SK-N-SH treated with all-trans-retinoic acid at 6 μM for 48 hours (cell line): ENCODE measurements around the gene TMPRSS11A.

Experiments used
- ATAC-seq: fragments of 200-7000 bp; cut with Tn5 transposase; 3 replicates; pipeline ENCODE4 v1.9.1; 2020; ENCODE audit warnings: mild to moderate bottlenecking, moderate library complexity
- ARNTL ChIP-seq: fragments of 450-650 bp; formaldehyde crosslinking; IDR thresholded peaks from 2 replicates; pipeline ENCODE4 v1.5.0; 2020; ENCODE audit warnings: low read depth, mild to moderate bottlenecking, moderate library complexity, borderline replicate concordance
- BACH2 ChIP-seq: fragments of 250-450 bp; sonication (Bioruptor Pico); IDR thresholded peaks from 2 replicates; pipeline ENCODE4 v1.9.0; 2021; ENCODE audit warnings: mild to moderate bottlenecking, borderline replicate concordance
- ESRRG ChIP-seq: fragments of 250-450 bp; sonication (Bioruptor Pico); IDR thresholded peaks from 2 replicates; pipeline ENCODE4 v1.6.1; 2021; ENCODE audit warnings: mild to moderate bottlenecking
- GLIS3 ChIP-seq: fragments of 250-450 bp; sonication (Bioruptor Pico); IDR thresholded peaks from 2 replicates; pipeline ENCODE4 v1.5.0; 2020; ENCODE audit warnings: mild to moderate bottlenecking, moderate library complexity
- ISL1 ChIP-seq: fragments of 250-450 bp; sonication (Bioruptor Pico); IDR thresholded peaks from 2 replicates; pipeline ENCODE4 v2.1.2; 2022; ENCODE audit warnings: mild to moderate bottlenecking, moderate library complexity
- OSR1 ChIP-seq: fragments of 250-450 bp; sonication (Bioruptor Pico); IDR thresholded peaks from 2 replicates; pipeline ENCODE4 v1.8.0; 2022; ENCODE audit warnings: moderate library complexity, mild to moderate bottlenecking, inconsistent platforms
- RARB ChIP-seq: fragments of 250-450 bp; sonication (Bioruptor Pico); IDR thresholded peaks from 2 replicates; pipeline ENCODE4 v1.8.0; 2021; ENCODE audit warnings: mild to moderate bottlenecking, moderate library complexity
- SNAI2 ChIP-seq: fragments of 250-450 bp; sonication (Bioruptor Pico); IDR thresholded peaks from 2 replicates; pipeline ENCODE4 v1.5.0; 2020; ENCODE audit warnings: mild to moderate bottlenecking, moderate library complexity
- TCF4 ChIP-seq: fragments of 250-450 bp; sonication (Bioruptor Pico); IDR thresholded peaks from 2 replicates; pipeline ENCODE4 v1.8.0; 2021; ENCODE audit warnings: mild to moderate bottlenecking, moderate library complexity, borderline replicate concordance
- TOX ChIP-seq: fragments of 250-450 bp; sonication (Bioruptor Pico); IDR thresholded peaks from 2 replicates; pipeline ENCODE4 v1.8.0; 2021; ENCODE audit warnings: mild to moderate bottlenecking, moderate library complexity, borderline replicate concordance
- ZC3H10 ChIP-seq: fragments of 250-450 bp; sonication (Bioruptor Pico); IDR thresholded peaks from 2 replicates; pipeline ENCODE4 v1.5.1; 2021; ENCODE audit warnings: mild to moderate bottlenecking, moderate library complexity
- ZFP3 ChIP-seq: fragments of 250-450 bp; sonication (Bioruptor Pico); IDR thresholded peaks from 2 replicates; pipeline ENCODE4 v1.5.0; 2020; ENCODE audit warnings: mild to moderate bottlenecking, moderate library complexity
- ZFP30 ChIP-seq: fragments of 450-650 bp; formaldehyde crosslinking; IDR thresholded peaks from 2 replicates; pipeline ENCODE4 v1.5.0; 2022; ENCODE audit warnings: mild to moderate bottlenecking, moderate library complexity
- ZNF565 ChIP-seq: fragments of 450-650 bp; formaldehyde crosslinking; conservative IDR thresholded peaks from 2 replicates; pipeline ENCODE4 v1.5.0; 2020; ENCODE audit warnings: low read depth, mild to moderate bottlenecking, moderate library complexity
- ZNF70 ChIP-seq: fragments of 450-650 bp; formaldehyde crosslinking; IDR thresholded peaks from 2 replicates; pipeline ENCODE4 v1.5.0; 2020; ENCODE audit warnings: mild to moderate bottlenecking, moderate library complexity
- ZNF8 ChIP-seq: fragments of 450-650 bp; formaldehyde crosslinking; IDR thresholded peaks from 2 replicates; pipeline ENCODE4 v1.5.0; 2020; ENCODE audit warnings: mild to moderate bottlenecking, moderate library complexity
- TF ChIP-seq, protein P1 (sequence below): fragments of 250-450 bp; sonication (Bioruptor Pico); IDR thresholded peaks from 2 replicates; pipeline ENCODE4 v1.5.1; 2021; ENCODE audit warnings: mild to moderate bottlenecking, moderate library complexity
- TF ChIP-seq, protein P2 (sequence below): fragments of 250-450 bp; sonication (Bioruptor Pico); IDR thresholded peaks from 2 replicates; pipeline ENCODE4 v1.8.0; 2020; ENCODE audit warnings: mild to moderate bottlenecking, moderate library complexity, borderline replicate concordance
- TF ChIP-seq, protein P3 (sequence below): fragments of 250-450 bp; sonication (Bioruptor Pico); IDR thresholded peaks from 2 replicates; pipeline ENCODE4 v1.5.1; 2020; ENCODE audit warnings: low read depth, mild to moderate bottlenecking, moderate library complexity
- TF ChIP-seq, protein P4 (sequence below): fragments of 250-450 bp; sonication (Bioruptor Pico); IDR thresholded peaks from 2 replicates; pipeline ENCODE4 v1.8.0; 2021; ENCODE audit warnings: low read depth, mild to moderate bottlenecking, moderate library complexity, borderline replicate concordance

TMPRSS11A gene, protein sequence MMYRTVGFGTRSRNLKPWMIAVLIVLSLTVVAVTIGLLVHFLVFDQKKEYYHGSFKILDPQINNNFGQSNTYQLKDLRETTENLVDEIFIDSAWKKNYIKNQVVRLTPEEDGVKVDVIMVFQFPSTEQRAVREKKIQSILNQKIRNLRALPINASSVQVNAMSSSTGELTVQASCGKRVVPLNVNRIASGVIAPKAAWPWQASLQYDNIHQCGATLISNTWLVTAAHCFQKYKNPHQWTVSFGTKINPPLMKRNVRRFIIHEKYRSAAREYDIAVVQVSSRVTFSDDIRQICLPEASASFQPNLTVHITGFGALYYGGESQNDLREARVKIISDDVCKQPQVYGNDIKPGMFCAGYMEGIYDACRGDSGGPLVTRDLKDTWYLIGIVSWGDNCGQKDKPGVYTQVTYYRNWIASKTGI

DNA sequence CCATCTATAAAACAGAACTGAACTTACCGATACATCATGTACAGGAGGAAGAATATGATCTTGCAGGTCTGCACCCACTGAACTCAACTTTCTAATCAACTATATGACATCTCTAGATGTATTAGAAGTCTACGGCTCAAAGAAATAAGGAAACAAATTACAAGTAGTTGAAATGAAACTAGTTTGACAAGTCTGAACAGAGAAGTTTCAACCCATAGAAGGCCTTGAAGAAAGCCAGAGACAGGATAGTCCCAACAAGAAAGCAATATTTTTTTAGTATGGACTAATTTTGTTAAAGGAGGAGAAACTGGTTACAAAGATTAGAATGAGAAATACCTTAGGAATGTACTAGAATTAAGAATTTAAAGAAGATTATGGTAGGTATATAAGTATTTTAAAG, at the start of gene TMPRSS11A:
TMPRSS11A (minus strand) TSS at position 138 of the 400 bp plus-strand sequence; CDS start at position 38, 100 bp downstream.
- TF ChIP-seq ESRRG (CRISPR knock-in tag) (no peak), ZFP30 (no peak)
- ATAC-seq, result no peak

DNA sequence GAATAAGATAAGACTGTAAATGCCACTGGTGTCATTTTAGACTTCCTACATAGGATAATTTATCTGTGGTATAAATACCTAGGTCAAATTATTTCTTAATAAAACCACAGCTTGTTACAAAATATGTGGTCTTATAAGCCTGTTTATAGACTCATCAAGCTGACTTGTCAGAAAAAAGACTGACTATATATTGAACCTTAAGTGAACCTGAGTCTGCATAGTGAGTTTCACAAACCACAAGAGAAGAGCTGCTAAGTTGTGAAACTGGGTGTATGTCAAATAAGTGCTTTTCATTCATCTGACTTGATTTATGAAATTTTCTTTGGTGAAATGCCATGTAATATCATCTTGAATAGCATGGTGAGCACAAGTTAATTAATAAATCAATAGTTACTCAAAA, 48.4 kb upstream of the TMPRSS11A start:
- ATAC-seq, result no peak
- TF ChIP-seq ZFP3 (CRISPR knock-in tag) (no peak), ZNF70 (CRISPR knock-in tag) (no peak), BACH2 (CRISPR knock-in tag) (no peak), ISL1 (no peak), ZNF8 (no peak), GLIS3 (CRISPR knock-in tag) (no peak)
- TF ChIP-seq, protein P1, sequence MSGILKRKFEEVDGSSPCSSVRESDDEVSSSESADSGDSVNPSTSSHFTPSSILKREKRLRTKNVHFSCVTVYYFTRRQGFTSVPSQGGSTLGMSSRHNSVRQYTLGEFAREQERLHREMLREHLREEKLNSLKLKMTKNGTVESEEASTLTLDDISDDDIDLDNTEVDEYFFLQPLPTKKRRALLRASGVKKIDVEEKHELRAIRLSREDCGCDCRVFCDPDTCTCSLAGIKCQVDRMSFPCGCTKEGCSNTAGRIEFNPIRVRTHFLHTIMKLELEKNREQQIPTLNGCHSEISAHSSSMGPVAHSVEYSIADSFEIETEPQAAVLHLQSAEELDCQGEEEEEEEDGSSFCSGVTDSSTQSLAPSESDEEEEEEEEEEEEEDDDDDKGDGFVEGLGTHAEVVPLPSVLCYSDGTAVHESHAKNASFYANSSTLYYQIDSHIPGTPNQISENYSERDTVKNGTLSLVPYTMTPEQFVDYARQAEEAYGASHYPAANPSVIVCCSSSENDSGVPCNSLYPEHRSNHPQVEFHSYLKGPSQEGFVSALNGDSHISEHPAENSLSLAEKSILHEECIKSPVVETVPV (CRISPR knock-in tag), result no peak
- TF ChIP-seq, protein P2, sequence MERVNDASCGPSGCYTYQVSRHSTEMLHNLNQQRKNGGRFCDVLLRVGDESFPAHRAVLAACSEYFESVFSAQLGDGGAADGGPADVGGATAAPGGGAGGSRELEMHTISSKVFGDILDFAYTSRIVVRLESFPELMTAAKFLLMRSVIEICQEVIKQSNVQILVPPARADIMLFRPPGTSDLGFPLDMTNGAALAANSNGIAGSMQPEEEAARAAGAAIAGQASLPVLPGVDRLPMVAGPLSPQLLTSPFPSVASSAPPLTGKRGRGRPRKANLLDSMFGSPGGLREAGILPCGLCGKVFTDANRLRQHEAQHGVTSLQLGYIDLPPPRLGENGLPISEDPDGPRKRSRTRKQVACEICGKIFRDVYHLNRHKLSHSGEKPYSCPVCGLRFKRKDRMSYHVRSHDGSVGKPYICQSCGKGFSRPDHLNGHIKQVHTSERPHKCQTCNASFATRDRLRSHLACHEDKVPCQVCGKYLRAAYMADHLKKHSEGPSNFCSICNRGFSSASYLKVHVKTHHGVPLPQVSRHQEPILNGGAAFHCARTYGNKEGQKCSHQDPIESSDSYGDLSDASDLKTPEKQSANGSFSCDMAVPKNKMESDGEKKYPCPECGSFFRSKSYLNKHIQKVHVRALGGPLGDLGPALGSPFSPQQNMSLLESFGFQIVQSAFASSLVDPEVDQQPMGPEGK (CRISPR knock-in tag), result no peak

DNA sequence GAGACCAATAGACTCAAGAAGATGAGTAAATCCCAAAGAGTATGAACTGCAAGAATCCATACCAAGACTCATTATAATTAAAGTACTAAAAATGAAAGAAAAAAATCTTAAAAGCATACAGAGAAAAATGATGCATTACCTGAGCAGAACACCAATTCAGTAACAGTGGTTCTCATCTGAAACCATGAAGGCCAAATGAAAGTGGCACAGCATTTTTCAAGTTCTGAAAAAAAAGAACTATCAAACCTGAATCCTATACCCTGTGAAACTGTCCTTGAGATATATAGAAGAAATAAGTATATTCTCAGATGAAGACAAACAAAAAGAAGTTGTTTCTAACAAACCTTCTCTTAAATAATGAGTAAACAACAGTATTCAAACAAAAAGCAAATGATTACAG, 39.6 kb upstream of the TMPRSS11A start:
- no peak for ATAC-seq
- TF ChIP-seq, protein P3, sequence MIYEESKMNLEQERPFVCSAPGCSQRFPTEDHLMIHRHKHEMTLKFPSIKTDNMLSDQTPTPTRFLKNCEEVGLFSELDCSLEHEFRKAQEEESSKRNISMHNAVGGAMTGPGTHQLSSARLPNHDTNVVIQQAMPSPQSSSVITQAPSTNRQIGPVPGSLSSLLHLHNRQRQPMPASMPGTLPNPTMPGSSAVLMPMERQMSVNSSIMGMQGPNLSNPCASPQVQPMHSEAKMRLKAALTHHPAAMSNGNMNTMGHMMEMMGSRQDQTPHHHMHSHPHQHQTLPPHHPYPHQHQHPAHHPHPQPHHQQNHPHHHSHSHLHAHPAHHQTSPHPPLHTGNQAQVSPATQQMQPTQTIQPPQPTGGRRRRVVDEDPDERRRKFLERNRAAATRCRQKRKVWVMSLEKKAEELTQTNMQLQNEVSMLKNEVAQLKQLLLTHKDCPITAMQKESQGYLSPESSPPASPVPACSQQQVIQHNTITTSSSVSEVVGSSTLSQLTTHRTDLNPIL, result no peak
- no peak for TF ChIP-seq ZNF70 (CRISPR knock-in tag)
- TF ChIP-seq, protein P1 (CRISPR knock-in tag), result no peak
- no peak for TF ChIP-seq RARB
- TF ChIP-seq ZFP3 (CRISPR knock-in tag), result no peak
- no peak for TF ChIP-seq ISL1
- no peak for TF ChIP-seq ZNF8
- TF ChIP-seq ZNF565 (CRISPR knock-in tag), result no peak
- TF ChIP-seq SNAI2 (CRISPR knock-in tag), result no peak

DNA sequence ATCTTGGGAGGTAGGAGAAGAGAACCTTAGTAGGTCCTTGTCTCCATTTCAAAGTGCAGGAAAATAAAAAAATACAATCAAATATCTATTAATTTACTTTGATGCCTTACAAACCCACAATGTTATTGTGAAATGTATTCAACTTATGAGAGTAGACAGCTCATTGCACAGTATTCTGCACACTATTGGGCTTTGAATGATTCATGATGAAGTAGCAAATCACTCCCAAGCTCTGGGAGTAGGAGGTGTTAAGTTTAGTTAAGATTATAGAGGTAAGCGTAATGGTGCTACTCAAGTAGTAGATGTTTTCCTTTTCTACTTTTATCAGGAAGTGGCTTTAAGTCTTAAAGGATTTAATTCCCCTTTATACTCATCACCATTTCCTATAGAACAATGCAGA, 32.8 kb upstream of the TMPRSS11A start:
- ATAC-seq, result no peak
- TF ChIP-seq, protein P2 (CRISPR knock-in tag), result no peak
- no peak for TF ChIP-seq SNAI2 (CRISPR knock-in tag)
- no peak for TF ChIP-seq ZFP3 (CRISPR knock-in tag)
- TF ChIP-seq, protein P3, result no peak
- no peak for TF ChIP-seq RARB
- no peak for TF ChIP-seq BACH2 (CRISPR knock-in tag)
- TF ChIP-seq ARNTL (CRISPR knock-in tag), result no peak
- TF ChIP-seq OSR1 (CRISPR knock-in tag), result no peak
- TF ChIP-seq GLIS3 (CRISPR knock-in tag), result no peak
- TF ChIP-seq TCF4 (CRISPR knock-in tag), result no peak
- no peak for TF ChIP-seq TOX (CRISPR knock-in tag)
- TF ChIP-seq ZNF565 (CRISPR knock-in tag), result no peak
- TF ChIP-seq ESRRG (CRISPR knock-in tag), result no peak
- TF ChIP-seq ZC3H10 (CRISPR knock-in tag), result no peak
- no peak for TF ChIP-seq ZNF70 (CRISPR knock-in tag)
- TF ChIP-seq, protein P4, sequence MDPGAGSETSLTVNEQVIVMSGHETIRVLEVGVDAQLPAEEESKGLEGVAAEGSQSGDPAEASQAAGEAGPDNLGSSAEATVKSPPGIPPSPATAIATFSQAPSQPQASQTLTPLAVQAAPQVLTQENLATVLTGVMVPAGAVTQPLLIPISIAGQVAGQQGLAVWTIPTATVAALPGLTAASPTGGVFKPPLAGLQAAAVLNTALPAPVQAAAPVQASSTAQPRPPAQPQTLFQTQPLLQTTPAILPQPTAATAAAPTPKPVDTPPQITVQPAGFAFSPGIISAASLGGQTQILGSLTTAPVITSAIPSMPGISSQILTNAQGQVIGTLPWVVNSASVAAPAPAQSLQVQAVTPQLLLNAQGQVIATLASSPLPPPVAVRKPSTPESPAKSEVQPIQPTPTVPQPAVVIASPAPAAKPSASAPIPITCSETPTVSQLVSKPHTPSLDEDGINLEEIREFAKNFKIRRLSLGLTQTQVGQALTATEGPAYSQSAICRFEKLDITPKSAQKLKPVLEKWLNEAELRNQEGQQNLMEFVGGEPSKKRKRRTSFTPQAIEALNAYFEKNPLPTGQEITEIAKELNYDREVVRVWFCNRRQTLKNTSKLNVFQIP (CRISPR knock-in tag), result no peak
